ENCODE results near the gene IKZF5. TPM values are rescaled to one million over a fixed set of nuclear protein-coding genes. Genes with fewer than 3 reads are reported as not detected.
A peak's percentile ranks its signal among the peaks of the same experiment; 100 is the strongest.

The IKZF5 gene
- total RNA-seq, 2 donors from 2014 or later, result 35.7 to 56.1 TPM

DNA sequence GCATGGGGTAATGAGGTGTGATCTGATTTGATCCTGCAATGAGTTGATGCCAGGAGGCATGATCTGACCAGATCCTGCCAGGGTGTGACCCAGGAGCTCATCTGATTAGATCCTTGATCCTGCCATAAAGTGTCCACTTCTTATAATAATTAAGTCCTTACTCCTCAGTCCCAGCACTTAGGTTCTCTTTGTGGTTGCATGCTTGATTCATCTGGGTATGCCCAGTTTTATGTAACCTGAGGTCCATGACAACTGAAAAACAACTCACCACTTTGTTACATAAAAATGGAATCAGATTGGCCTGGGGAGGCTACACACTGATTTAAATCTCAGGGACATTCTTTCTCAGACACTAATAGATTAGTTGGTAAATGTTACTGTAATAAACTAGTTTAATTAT lies 19.3 kb upstream of the IKZF5 start:
- DNase-seq (no peak), ATAC-seq (no peak)
- H3K4me1 Mint-ChIP-seq, result peaks cover 9% of the 10 kb centered on the region
- no peaks in the 10 kb centered on the region for H3K9me3 ChIP-seq (ENCODE audit: control insufficient read depth, low read length, poor library complexity, severe bottlenecking)
- no peak overlapping the region for H3K27ac Mint-ChIP-seq
- H3K36me3 Mint-ChIP-seq (ENCODE audit: low read depth), result peaks cover 2% of the 10 kb centered on the region
- no peaks in the 10 kb centered on the region for H3K27me3 Mint-ChIP-seq
- no peak overlapping the region for H3K4me3 Mint-ChIP-seq

DNA sequence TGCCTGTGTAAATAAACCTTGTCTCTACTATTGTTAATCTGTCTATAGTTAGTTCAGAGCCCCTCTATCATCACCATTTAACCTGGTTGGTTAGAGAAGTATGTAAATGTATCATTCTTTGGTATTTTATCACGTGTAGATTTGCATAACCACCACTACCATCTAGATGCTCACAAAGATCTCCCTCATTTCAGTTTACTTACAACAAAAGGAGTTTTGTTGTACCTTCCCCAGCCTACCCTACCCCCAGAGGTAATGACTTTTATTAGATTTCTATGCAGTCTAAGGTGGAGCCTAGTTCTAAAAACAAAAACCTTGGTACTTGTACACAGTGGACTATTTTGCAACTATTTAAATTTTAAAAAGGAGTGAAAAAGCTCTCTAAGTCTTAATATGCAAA lies 17.7 kb upstream of the IKZF5 start:
- no peak for ATAC-seq

DNA sequence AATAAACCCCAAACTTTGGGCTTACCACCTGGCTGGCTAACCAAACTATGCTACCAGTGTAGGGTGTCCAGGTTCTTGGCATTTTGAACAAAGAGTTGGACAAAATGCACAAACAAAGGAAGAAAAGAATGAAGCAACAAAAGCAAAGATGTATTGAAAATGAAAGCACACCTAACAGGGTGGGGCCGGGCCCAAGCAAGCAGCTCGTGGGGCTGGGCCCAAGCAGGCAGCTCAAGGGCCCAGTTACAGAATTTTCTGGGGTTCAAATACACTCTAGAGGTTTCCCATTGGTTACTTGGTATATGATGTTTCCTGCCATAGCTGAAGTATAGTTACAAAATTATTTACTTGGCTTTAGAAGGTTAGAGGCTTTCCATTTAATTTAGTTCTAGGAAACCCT lies 15.9 kb upstream of the IKZF5 start:
- ATAC-seq (no peak), DNase-seq (no peak)
- Mint-ChIP-seq H3K4me3 (no peak overlapping the region), H3K27ac (no peak overlapping the region), H3K4me1 (peaks cover 7% of the 10 kb centered on the region), H3K27me3 (no peaks in the 10 kb centered on the region), H3K36me3 (ENCODE audit: low read depth) (no peaks in the 10 kb centered on the region)
- H3K9me3 ChIP-seq (ENCODE audit: control insufficient read depth, low read length, poor library complexity, severe bottlenecking), result no peaks in the 10 kb centered on the region

More for the DNA sequence above, 17.7 kb upstream of the IKZF5 start:
- Mint-ChIP-seq H3K27ac (no peak overlapping the region), H3K36me3 (ENCODE audit: low read depth) (no peaks in the 10 kb centered on the region), H3K4me1 (peaks cover 9% of the 10 kb centered on the region), H3K4me3 (no peak overlapping the region), H3K27me3 (no peaks in the 10 kb centered on the region)
- no peak for DNase-seq
- no peaks in the 10 kb centered on the region for H3K9me3 ChIP-seq (ENCODE audit: control insufficient read depth, low read length, poor library complexity, severe bottlenecking)

DNA sequence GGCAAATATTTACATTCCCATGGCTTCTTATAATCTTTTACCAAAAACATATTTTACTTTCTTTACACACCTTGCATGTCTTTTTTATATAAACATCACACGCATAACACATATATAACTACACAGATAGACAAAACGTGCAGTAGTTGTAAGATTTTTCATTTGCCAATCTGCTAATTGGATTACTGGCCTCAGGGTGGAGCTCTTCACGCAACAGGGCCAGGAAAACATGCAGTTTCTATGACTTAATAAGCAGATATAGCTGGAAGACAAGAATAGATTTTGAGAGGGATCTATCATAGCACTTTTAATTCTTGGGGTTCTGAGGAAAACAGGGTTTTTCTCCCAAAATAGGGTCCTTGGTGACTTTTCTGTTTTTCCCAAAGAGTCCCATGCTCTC lies 12.9 kb upstream of the IKZF5 start:
- H3K4me3 Mint-ChIP-seq, result no peak overlapping the region
- H3K27ac Mint-ChIP-seq, result peak overlapping the region; percentile 21
- H3K4me1 Mint-ChIP-seq, result peaks cover 4% of the 10 kb centered on the region
- no peak for ATAC-seq
- H3K36me3 Mint-ChIP-seq (ENCODE audit: low read depth), result no peaks in the 10 kb centered on the region
- no peaks in the 10 kb centered on the region for H3K9me3 ChIP-seq (ENCODE audit: control insufficient read depth, low read length, poor library complexity, severe bottlenecking)
- DNase-seq, result no peak
- H3K27me3 Mint-ChIP-seq, result no peaks in the 10 kb centered on the region

DNA sequence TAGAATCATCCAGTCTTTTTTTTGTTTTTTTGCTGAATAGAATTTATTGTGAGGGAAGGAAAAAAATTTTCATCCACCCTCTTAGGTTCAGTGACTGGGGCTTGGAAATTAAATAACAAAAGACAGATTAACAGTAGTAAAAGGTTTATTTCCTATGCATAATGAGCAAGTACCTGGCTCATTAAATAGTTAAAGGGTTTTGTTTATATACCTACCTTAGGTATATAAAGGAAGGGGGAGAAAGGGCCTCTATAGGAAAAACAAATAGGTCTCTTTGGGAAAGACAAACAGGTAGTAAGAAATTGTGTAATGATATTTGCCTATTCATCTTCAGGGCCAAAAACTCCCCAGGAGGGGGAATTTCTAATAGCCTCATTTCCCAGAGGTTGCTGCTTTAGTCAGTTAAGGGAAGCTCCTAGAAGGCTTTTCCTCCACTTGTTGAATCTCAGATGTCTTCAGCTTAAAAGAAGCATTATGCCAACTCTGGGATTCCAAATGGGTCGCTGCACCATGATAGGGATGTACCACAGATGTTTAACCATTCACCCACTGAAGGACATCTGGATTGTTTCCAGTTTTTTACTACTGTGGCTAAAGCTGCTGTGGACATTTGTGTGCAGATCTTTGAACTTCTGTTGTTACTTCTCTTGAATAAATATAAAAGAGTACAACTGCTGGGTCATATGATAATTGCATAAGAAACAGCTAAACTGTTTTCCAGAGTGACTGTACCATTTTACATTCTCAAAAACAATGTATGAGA lies 11.5 kb upstream of the IKZF5 start:
- ATAC-seq, result no peak
- H3K4me1 Mint-ChIP-seq, result peaks cover 9% of the 10 kb centered on the region
- H3K9me3 ChIP-seq (ENCODE audit: control insufficient read depth, low read length, poor library complexity, severe bottlenecking), result no peaks in the 10 kb centered on the region
- no peak for DNase-seq
- peaks cover 3% of the 10 kb centered on the region for H3K36me3 Mint-ChIP-seq (ENCODE audit: low read depth)
- no peak overlapping the region for H3K27ac Mint-ChIP-seq
- no peaks in the 10 kb centered on the region for H3K27me3 Mint-ChIP-seq
- H3K4me3 Mint-ChIP-seq, result no peak overlapping the region

DNA sequence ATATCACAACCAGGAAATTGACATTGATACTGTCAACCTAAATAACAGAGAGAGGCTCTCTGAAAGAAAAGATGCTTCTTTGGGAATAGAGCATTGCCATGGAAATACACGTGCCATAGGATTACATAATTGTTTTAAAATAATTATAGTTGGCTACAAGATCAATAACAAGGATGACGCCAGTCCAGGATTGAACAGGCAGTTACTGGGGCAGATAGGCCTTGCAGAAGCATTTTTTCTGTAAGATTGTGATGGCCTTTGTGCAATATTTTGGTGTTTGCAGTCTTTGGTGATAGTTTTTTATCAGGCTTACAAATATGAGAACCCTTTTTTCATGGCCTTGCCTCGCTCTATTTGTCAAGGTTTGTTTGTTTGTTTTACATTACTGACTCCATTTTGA lies 10.7 kb upstream of the IKZF5 start:
- DNase-seq, result no peak
- Mint-ChIP-seq H3K27me3 (no peaks in the 10 kb centered on the region), H3K4me3 (no peak overlapping the region), H3K4me1 (peaks cover 11% of the 10 kb centered on the region), H3K27ac (no peak overlapping the region), H3K36me3 (ENCODE audit: low read depth) (peaks cover 3% of the 10 kb centered on the region)
- H3K9me3 ChIP-seq (ENCODE audit: control insufficient read depth, low read length, poor library complexity, severe bottlenecking), result no peaks in the 10 kb centered on the region
- ATAC-seq, result no peak

DNA sequence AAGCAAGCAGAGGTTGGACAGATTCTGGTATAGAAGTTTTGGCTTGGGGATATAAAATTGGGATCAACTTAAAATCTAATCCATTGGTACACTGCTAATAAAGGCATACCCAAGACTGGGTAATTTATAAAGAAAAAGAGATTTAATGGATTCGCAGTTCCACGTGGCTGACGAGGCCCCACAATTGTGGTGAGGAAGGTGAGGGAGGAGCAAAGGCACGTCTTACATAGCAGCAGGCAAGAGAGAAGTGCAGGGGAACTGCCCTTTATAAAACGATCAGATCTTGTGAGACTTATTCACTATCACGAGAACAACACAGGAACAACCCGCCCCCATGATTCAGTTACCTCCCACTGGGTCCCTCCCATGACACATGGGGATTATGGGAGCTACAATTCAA lies 9.9 kb upstream of the IKZF5 start:
- Mint-ChIP-seq H3K27ac (no peak overlapping the region), H3K4me3 (no peak overlapping the region), H3K36me3 (ENCODE audit: low read depth) (peaks cover 3% of the 10 kb centered on the region), H3K27me3 (no peaks in the 10 kb centered on the region), H3K4me1 (peaks cover 12% of the 10 kb centered on the region)
- H3K9me3 ChIP-seq (ENCODE audit: control insufficient read depth, low read length, poor library complexity, severe bottlenecking), result no peaks in the 10 kb centered on the region
- ATAC-seq (no peak), DNase-seq (no peak)

DNA sequence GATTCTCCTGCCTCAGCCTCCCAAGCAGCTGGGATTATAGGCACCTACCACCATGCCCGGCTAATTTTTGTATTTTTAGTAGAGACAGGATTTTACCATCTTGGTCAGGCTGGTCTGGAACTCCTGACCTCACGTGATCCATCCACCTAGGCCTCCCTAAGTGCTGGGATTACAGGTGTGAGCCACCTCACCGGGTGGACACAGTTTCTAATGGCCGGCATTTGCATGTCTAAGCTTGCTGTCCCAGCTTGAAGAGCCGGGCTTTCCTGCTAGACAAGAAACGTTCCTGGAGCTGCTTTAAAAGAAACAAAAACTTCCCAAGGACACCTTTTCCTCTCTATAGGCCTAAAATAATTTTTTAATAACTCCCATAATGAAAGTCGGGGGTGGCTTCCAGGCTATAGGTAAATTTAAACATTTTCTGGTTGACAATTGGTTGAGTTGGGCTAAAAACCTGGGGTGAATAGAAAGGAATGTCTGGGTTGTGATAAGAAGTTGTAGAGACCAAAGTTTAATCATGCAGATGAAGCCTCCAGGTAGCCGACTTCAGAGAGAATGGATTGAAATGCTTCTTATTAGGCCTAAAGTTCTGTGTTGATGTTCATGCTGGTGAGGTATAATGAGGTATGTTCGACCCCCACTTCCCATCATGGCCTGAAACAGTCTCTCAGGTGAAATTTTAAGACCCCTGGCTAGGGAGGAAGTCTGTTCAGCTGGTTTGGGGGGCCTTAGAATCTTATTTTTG lies 9.0 kb upstream of the IKZF5 start:
- no peak for ATAC-seq
- no peaks in the 10 kb centered on the region for H3K9me3 ChIP-seq (ENCODE audit: control insufficient read depth, low read length, poor library complexity, severe bottlenecking)
- H3K27me3 Mint-ChIP-seq, result no peaks in the 10 kb centered on the region
- no peak overlapping the region for H3K4me3 Mint-ChIP-seq
- H3K27ac Mint-ChIP-seq, result no peak overlapping the region
- peaks cover 12% of the 10 kb centered on the region for H3K4me1 Mint-ChIP-seq
- no peak for DNase-seq
- peaks cover 3% of the 10 kb centered on the region for H3K36me3 Mint-ChIP-seq (ENCODE audit: low read depth)

DNA sequence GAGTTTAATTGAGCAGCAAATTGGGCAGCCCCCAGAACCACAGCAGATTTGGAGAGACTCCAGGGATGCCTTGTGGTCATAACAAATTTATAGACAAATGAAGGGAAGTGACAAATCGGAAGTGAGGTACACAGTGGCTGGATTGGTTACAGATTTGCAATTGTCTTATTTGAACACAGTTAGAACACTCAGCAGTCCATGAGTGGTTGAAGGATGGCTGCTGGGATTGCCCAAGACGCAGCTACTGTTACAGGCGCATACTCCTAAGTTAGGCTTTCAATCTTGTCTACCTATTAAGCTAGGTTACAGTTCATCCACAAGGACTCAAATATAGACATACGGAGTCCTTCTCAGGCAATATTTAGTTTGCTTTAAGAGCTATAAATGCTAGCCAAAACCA lies 7.6 kb upstream of the IKZF5 start:
- no peak for DNase-seq
- no peaks in the 10 kb centered on the region for H3K9me3 ChIP-seq (ENCODE audit: control insufficient read depth, low read length, poor library complexity, severe bottlenecking)
- ATAC-seq, result no peak
- Mint-ChIP-seq H3K27ac (no peak overlapping the region), H3K27me3 (no peaks in the 10 kb centered on the region), H3K36me3 (ENCODE audit: low read depth) (peaks cover 3% of the 10 kb centered on the region), H3K4me3 (no peak overlapping the region), H3K4me1 (peaks cover 11% of the 10 kb centered on the region)

DNA sequence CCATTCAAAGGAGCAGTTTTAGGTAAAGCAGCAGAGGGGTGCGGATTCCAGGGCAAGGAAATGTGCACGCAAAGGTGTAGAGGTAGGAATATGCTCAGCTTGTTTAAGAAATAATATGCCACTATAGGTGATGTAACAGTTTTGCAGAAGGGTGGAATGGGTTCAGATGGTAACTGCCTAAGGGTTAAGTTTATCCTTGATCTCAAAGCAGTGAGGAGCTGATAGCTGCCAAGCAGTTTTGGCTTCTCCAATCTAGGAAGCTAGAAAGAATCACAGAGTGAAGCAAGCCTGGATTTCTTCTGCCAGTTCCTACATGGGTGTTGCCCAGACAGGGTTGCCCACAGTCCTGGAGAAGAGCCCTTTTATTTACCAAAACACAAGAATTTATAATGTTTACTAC lies 6.2 kb upstream of the IKZF5 start:
- no peak overlapping the region for H3K27ac Mint-ChIP-seq
- peaks cover 20% of the 10 kb centered on the region for H3K4me1 Mint-ChIP-seq
- peaks cover 3% of the 10 kb centered on the region for H3K36me3 Mint-ChIP-seq (ENCODE audit: low read depth)
- ATAC-seq (no peak), DNase-seq (no peak)
- no peak overlapping the region for H3K4me3 Mint-ChIP-seq
- no peaks in the 10 kb centered on the region for H3K9me3 ChIP-seq (ENCODE audit: control insufficient read depth, low read length, poor library complexity, severe bottlenecking)
- no peaks in the 10 kb centered on the region for H3K27me3 Mint-ChIP-seq

DNA sequence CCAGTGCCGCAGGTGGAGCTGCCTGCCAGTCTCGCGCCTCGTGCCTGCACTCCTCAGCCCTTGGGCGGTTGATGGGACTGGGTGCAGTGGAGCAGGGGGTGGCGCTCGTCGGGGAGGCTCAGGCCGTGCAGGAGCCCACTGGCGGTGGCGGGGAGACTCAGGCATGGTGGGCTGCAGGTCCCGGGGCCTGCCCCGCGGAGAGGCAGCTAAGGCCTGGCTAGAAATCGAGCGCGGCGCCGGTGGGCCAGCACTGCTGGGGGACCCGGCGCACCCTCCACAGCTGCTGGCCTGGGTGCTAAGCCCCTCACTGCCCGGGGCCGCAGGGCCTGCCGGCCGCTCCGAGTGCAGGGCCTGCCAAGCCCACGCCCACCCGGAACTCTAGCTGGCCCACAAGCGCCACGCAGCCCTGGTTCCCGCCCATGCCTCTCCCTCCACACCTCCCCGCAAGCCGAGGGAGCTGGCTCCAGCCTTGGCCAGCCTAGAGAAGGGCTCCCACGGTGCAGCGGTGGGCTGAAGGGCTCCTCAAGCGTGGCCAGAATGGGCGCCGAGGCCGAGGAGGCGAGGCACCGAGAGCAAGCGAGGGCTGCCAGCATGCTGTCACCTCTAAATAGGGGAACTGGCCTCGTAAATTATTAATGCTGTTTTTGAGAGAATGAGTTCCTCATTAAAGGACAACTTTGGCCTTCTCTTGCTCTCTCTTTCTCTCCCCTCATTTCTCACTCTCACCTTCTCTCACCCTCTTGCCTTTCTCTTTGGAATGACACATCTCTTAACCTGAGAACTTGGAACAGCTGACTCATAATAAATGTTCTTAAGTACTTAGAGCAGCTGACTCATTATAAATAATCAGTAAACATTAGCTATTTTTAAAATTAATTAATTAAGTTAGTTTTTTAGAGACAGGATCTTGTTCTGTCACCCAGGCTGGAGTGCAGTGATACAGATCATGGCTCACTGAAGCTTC lies 5.1 kb upstream of the IKZF5 start:
- H3K27me3 Mint-ChIP-seq, result no peaks in the 10 kb centered on the region
- no peaks in the 10 kb centered on the region for H3K9me3 ChIP-seq (ENCODE audit: control insufficient read depth, low read length, poor library complexity, severe bottlenecking)
- ATAC-seq (no peak), DNase-seq (no peak)
- peaks cover 3% of the 10 kb centered on the region for H3K36me3 Mint-ChIP-seq (ENCODE audit: low read depth)
- H3K27ac Mint-ChIP-seq, result no peak overlapping the region
- peaks cover 28% of the 10 kb centered on the region for H3K4me1 Mint-ChIP-seq
- H3K4me3 Mint-ChIP-seq, result no peak overlapping the region

DNA sequence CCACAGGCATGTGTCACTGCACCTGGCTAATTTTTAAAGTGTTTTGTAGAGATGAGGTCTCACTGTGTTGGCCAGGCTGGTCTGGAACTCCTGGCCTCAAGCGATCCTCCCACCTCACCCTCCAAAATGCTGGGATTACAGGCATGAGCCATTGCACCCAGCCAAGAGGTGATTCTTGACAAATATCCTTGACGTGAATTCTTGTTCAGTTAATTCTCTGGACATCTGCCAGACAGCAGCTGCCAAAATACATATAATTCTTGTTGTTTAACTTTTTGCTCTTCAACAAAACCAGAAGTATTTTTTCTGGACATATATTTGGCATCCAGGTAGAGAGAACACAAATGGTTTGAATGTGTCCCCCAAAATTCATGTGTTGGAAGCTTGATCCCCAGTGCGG lies 3.4 kb upstream of the IKZF5 start:
- Mint-ChIP-seq H3K4me3 (no peak overlapping the region), H3K27ac (no peak overlapping the region), H3K27me3 (no peaks in the 10 kb centered on the region), H3K36me3 (ENCODE audit: low read depth) (peaks cover 6% of the 10 kb centered on the region), H3K4me1 (peaks cover 37% of the 10 kb centered on the region)
- ATAC-seq (no peak), DNase-seq (no peak)
- H3K9me3 ChIP-seq (ENCODE audit: control insufficient read depth, low read length, poor library complexity, severe bottlenecking), result no peaks in the 10 kb centered on the region

All from T-helper 17 cell (primary cell).